Measurements from ENCODE around the gene GNRHR.
A peak's percentile ranks its signal among the peaks of the same experiment; 100 is the strongest.

GNRHR gene

GRCh38 chr4:67755974-67756373, 1.8 kb upstream of the GNRHR start:
- TF ChIP-seq CTCF (IDR thresholded peaks at IDR 0.05; ENCODE audit: low read depth, low read length, missing control alignments), result no peak
- H3K4me3 ChIP-seq (ENCODE audit: low read depth, low read length), result no peak overlapping the region
- in situ Hi-C loops (cut with HindIII; ENCODE audit: low pct_ligation_motif_present, low sequenced_read_pairs), result no loop called here
- no peak overlapping the region for H3K27ac ChIP-seq
- no peaks in the 10 kb centered on the region for H3K27me3 ChIP-seq (replicated peaks)
- H3K36me3 ChIP-seq (replicated peaks), result no peaks in the 10 kb centered on the region
- no peak for DNase-seq

- H3K36me3 ChIP-seq (replicated peaks), result no peaks in the 10 kb centered on the region
- no peak overlapping the region for H3K4me3 ChIP-seq (ENCODE audit: low read depth, low read length)
- no peak overlapping the region for H3K27ac ChIP-seq
- TF ChIP-seq CTCF (IDR thresholded peaks at IDR 0.05; ENCODE audit: low read depth, low read length, missing control alignments), result no peak
- no peaks in the 10 kb centered on the region for H3K27me3 ChIP-seq (replicated peaks)
- in situ Hi-C loops (cut with HindIII; ENCODE audit: low pct_ligation_motif_present, low sequenced_read_pairs), result no loop called here
- DNase-seq, result no peak
Measured at GRCh38 chr4:67751260-67751659, 2.9 kb downstream of the GNRHR start.

- H3K27me3 ChIP-seq (replicated peaks), result no peaks in the 10 kb centered on the region
- TF ChIP-seq CTCF (IDR thresholded peaks at IDR 0.05; ENCODE audit: low read depth, low read length, missing control alignments), result no peak
- no peak overlapping the region for H3K27ac ChIP-seq
- H3K4me3 ChIP-seq (ENCODE audit: low read depth, low read length), result no peak overlapping the region
- H3K36me3 ChIP-seq (replicated peaks), result no peaks in the 10 kb centered on the region
- in situ Hi-C loops (cut with HindIII; ENCODE audit: low pct_ligation_motif_present, low sequenced_read_pairs), result no loop called here
- DNase-seq, result no peak
Measured at GRCh38 chr4:67750691-67751090, 3.5 kb downstream of the GNRHR start.

GRCh38 chr4:67749286-67749685, 4.9 kb downstream of the GNRHR start:
- Histone ChIP-seq H3K36me3 (replicated peaks) (no peaks in the 10 kb centered on the region), H3K27me3 (replicated peaks) (no peaks in the 10 kb centered on the region), H3K4me3 (ENCODE audit: low read depth, low read length) (no peak overlapping the region), H3K27ac (no peak overlapping the region)
- in situ Hi-C loops (cut with HindIII; ENCODE audit: low pct_ligation_motif_present, low sequenced_read_pairs), result no loop called here
- no peak for DNase-seq
- no peak for TF ChIP-seq CTCF (IDR thresholded peaks at IDR 0.05; ENCODE audit: low read depth, low read length, missing control alignments)

- no peak overlapping the region for H3K27ac ChIP-seq
- in situ Hi-C loops (cut with HindIII; ENCODE audit: low pct_ligation_motif_present, low sequenced_read_pairs), result no loop called here
- H3K27me3 ChIP-seq (replicated peaks), result no peaks in the 10 kb centered on the region
- H3K4me3 ChIP-seq (ENCODE audit: low read depth, low read length), result no peak overlapping the region
- DNase-seq, result no peak
- TF ChIP-seq CTCF (IDR thresholded peaks at IDR 0.05; ENCODE audit: low read depth, low read length, missing control alignments), result peak; percentile 33
- H3K36me3 ChIP-seq (replicated peaks), result no peaks in the 10 kb centered on the region
Measured at GRCh38 chr4:67746797-67747495, 7.2 kb downstream of the GNRHR start.
